ENCODE results near the gene S100PBP.

DNA sequence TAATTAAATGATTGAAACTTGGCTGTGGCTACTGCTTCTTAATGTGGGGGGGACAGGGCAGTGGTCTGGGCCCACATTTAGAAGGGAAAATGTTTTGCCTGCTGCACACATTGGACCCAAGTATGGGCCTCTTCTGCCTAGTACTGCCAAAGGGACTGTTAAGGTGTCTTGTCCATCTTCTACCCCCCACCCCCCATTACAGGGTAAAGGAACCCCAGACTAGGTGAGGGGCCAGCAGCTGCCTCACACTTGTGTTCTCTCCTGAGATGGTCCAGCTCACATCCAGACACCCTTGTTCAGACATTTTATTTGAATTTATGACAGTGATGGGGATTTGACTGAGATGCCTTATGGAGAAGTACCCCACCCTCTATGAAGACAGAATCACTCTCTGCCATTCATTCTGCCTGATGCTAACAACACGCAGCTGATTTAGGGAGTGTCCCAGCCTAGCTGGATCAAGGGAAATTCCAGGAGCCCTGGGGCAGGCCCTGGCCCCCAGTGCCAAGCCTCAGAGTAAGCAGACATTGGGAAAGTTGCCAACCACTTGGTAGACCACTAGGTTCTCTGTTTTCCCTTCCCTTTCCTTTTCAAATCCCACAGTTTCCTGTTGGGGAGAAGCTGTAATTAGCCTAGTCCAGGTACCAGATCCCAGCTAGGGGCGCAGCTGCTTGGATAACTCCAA is 42.4 kb upstream of the S100PBP start:
- no peak for TF ChIP-seq POLR2AphosphoS5 (IDR thresholded peaks at IDR 0.05)
- no peak for TF ChIP-seq CTCF (IDR thresholded peaks at IDR 0.05)

All from breast epithelium (tissue), 3 donors.